Astrocyte (in vitro differentiated cells and primary cell): ENCODE data around the gene PCNA. TPM values are rescaled to one million over a fixed set of nuclear protein-coding genes. Genes with fewer than 3 reads are reported as not detected.

Experiments used
- DNase-seq: peaks from one replicate; pipeline ENCODE4 v3.0.0-alpha.2; 2010; ENCODE audit warnings: low read depth
- FAIRE-seq: peaks from 2 replicates; lab custom pipeline; 2011; peaks lifted over from hg19 to GRCh38; lab: Jason Lieb, UNC
- H2AFZ ChIP-seq: 2 replicates; pipeline ENCODE4 v1.6.0; 2012; ENCODE audit warnings: low read depth, low read length, inconsistent platforms
- H3K27ac ChIP-seq: 2 replicates; pipeline ENCODE4 v1.5.1; 2011; ENCODE audit warnings: low read depth, low read length, inconsistent platforms
- H3K27me3 ChIP-seq: 2 replicates; pipeline ENCODE4 v1.6.0; 2011; ENCODE audit warnings: low read length, inconsistent platforms; ENCODE audit not compliant: insufficient read depth
- H3K36me3 ChIP-seq: 2 replicates; pipeline ENCODE4 v1.5.1; 2011; ENCODE audit warnings: low read length, inconsistent platforms; ENCODE audit not compliant: insufficient read depth
- H3K4me1 ChIP-seq: 2 replicates; pipeline ENCODE4 v1.5.1; 2011; ENCODE audit warnings: low read length, inconsistent platforms; ENCODE audit not compliant: insufficient read depth
- H3K4me2 ChIP-seq: 2 replicates; pipeline ENCODE4 v1.6.0; 2012; ENCODE audit warnings: low read length, inconsistent platforms
- H3K4me3 ChIP-seq: 2 replicates; pipeline ENCODE4 v1.5.1; 2011; ENCODE audit warnings: low read depth, mild to moderate bottlenecking, low read length, inconsistent platforms; ENCODE audit not compliant: insufficient read depth
- H3K79me2 ChIP-seq: 2 replicates; pipeline ENCODE4 v1.6.0; 2012; ENCODE audit warnings: mild to moderate bottlenecking, low read length, inconsistent platforms; ENCODE audit not compliant: insufficient read depth
- H3K9ac ChIP-seq: 2 replicates; pipeline ENCODE4 v1.6.0; 2012; ENCODE audit warnings: mild to moderate bottlenecking, low read length, inconsistent platforms
- H3K9me3 ChIP-seq: 2 replicates; pipeline ENCODE4 v1.5.1; 2012; ENCODE audit warnings: low read depth, mild to moderate bottlenecking, low read length, inconsistent platforms; ENCODE audit not compliant: insufficient read depth
- H4K20me1 ChIP-seq: 2 replicates; pipeline ENCODE4 v1.6.0; 2012; ENCODE audit warnings: low read length, inconsistent platforms; ENCODE audit not compliant: insufficient read depth
- H3K27ac Mint-ChIP-seq: one replicate; pipeline ENCODE4 v1.8.0; 2021; ENCODE audit warnings: mild to moderate bottlenecking, mixed read lengths; ENCODE audit not compliant: unreplicated experiment
- H3K27me3 Mint-ChIP-seq: one replicate; pipeline ENCODE4 v1.8.0; 2021; ENCODE audit warnings: low read depth, mixed read lengths; ENCODE audit not compliant: unreplicated experiment
- H3K36me3 Mint-ChIP-seq: one replicate; pipeline ENCODE4 v1.8.0; 2021; ENCODE audit warnings: low read depth, mixed read lengths; ENCODE audit not compliant: unreplicated experiment
- H3K4me1 Mint-ChIP-seq: one replicate; pipeline ENCODE4 v1.8.0; 2021; ENCODE audit warnings: low read depth, mixed read lengths; ENCODE audit not compliant: unreplicated experiment
- H3K4me3 Mint-ChIP-seq: one replicate; pipeline ENCODE4 v1.8.0; 2021; ENCODE audit warnings: mild to moderate bottlenecking, moderate library complexity, mixed read lengths; ENCODE audit not compliant: unreplicated experiment
- H3K9me3 Mint-ChIP-seq: one replicate; pipeline ENCODE4 v1.8.0; 2021; ENCODE audit warnings: mild to moderate bottlenecking, mixed read lengths; ENCODE audit not compliant: unreplicated experiment
- CTCF ChIP-seq: IDR thresholded peaks from 2 replicates; pipeline ENCODE4 v1.5.1; 2011; ENCODE audit warnings: low read depth, mild to moderate bottlenecking, inconsistent platforms, low read length, moderate library complexity; ENCODE audit not compliant: insufficient read depth
- EZH2 ChIP-seq: IDR thresholded peaks from 2 replicates; pipeline ENCODE4 v1.6.1; 2012; ENCODE audit warnings: mild to moderate bottlenecking, low read length, inconsistent platforms; ENCODE audit not compliant: insufficient read depth
- total RNA-seq: library from RNA; stranded (reverse); gene quantifications from 2 replicates; pipeline ENCODE4 v1.2.1, GENCODE V29; 2021

The PCNA gene
- total RNA-seq, 1 donor from 2014 or later, result 77.6 TPM

GRCh38 chr20:5070081-5070480, 49.7 kb downstream of the PCNA start:
- Mint-ChIP-seq H3K27ac (no peak overlapping the region), H3K4me1 (peaks cover 3% of the 10 kb centered on the region), H3K27me3 (peaks cover 5% of the 10 kb centered on the region), H3K36me3 (no peaks in the 10 kb centered on the region), H3K4me3 (no peak overlapping the region), H3K9me3 (peaks cover 3% of the 10 kb centered on the region)
- H3K36me3 ChIP-seq, result no peaks in the 10 kb centered on the region
- no peak overlapping the region for H3K27ac ChIP-seq
- H3K9ac ChIP-seq, result no peak overlapping the region
- H3K4me2 ChIP-seq, result no peak overlapping the region
- peaks cover 19% of the 10 kb centered on the region for H3K4me1 ChIP-seq
- no peaks in the 10 kb centered on the region for H4K20me1 ChIP-seq
- H3K79me2 ChIP-seq, result no peaks in the 10 kb centered on the region
- H3K9me3 ChIP-seq, result no peaks in the 10 kb centered on the region
- FAIRE-seq (no peak), DNase-seq (no peak)
- H3K4me3 ChIP-seq, result no peak overlapping the region
- TF ChIP-seq CTCF (no peak), EZH2 (no peak)
- no peak overlapping the region for H2AFZ ChIP-seq
- H3K27me3 ChIP-seq, result no peaks in the 10 kb centered on the region

GRCh38 chr20:5069141-5069806, 50.5 kb downstream of the PCNA start:
- Histone ChIP-seq H3K9me3 (no peaks in the 10 kb centered on the region), H3K9ac (no peak overlapping the region), H2AFZ (no peak overlapping the region), H3K4me2 (no peak overlapping the region), H3K27ac (no peak overlapping the region), H4K20me1 (no peaks in the 10 kb centered on the region), H3K4me3 (no peak overlapping the region), H3K4me1 (peaks cover 19% of the 10 kb centered on the region), H3K79me2 (no peaks in the 10 kb centered on the region), H3K36me3 (no peaks in the 10 kb centered on the region), H3K27me3 (no peaks in the 10 kb centered on the region)
- no peak overlapping the region for H3K4me3 Mint-ChIP-seq
- FAIRE-seq, result no peak
- H3K36me3 Mint-ChIP-seq, result no peaks in the 10 kb centered on the region
- H3K9me3 Mint-ChIP-seq, result peaks cover 3% of the 10 kb centered on the region
- peaks cover 5% of the 10 kb centered on the region for H3K27me3 Mint-ChIP-seq
- peaks cover 3% of the 10 kb centered on the region for H3K4me1 Mint-ChIP-seq
- no peak overlapping the region for H3K27ac Mint-ChIP-seq
- no peak for TF ChIP-seq EZH2
- TF ChIP-seq CTCF, result no peak
- no peak for DNase-seq

GRCh38 chr20:5067877-5068645, 51.7 kb downstream of the PCNA start:
- Histone ChIP-seq H3K4me3 (no peak overlapping the region), H3K4me1 (peaks cover 14% of the 10 kb centered on the region), H3K27ac (no peak overlapping the region), H3K9ac (no peak overlapping the region), H3K4me2 (no peak overlapping the region), H3K27me3 (no peaks in the 10 kb centered on the region), H2AFZ (no peak overlapping the region), H3K9me3 (no peaks in the 10 kb centered on the region), H3K79me2 (no peaks in the 10 kb centered on the region), H4K20me1 (no peaks in the 10 kb centered on the region), H3K36me3 (no peaks in the 10 kb centered on the region)
- Mint-ChIP-seq H3K36me3 (no peaks in the 10 kb centered on the region), H3K27ac (no peak overlapping the region), H3K9me3 (peaks cover 3% of the 10 kb centered on the region), H3K27me3 (peaks cover 5% of the 10 kb centered on the region), H3K4me1 (peaks cover 3% of the 10 kb centered on the region), H3K4me3 (no peak overlapping the region)
- no peak for TF ChIP-seq EZH2
- FAIRE-seq (no peak), DNase-seq (no peak)
